Activated naive CD4-positive, alpha-beta T cell treated with anti-CD3 and anti-CD28 coated beads for 36 hours (primary cell): Measurements from ENCODE around the gene CBX7. TPM values are rescaled to one million over a fixed set of nuclear protein-coding genes. Genes with fewer than 3 reads are reported as not detected.

Source experiments
- CTCF ChIA-PET: fragments of 350-600 bp; sonication (Branson Sonifier 250); formaldehyde crosslinking; loops from one replicate; lab custom pipeline; 2021; ENCODE audit warnings: antibody characterized with exemption; lab: Charles Lee
- DNase-seq: peaks from one replicate; pipeline ENCODE4 v3.0.0-alpha.2; 2020
- H3K27ac Mint-ChIP-seq: one replicate; pipeline ENCODE4 v1.8.0; 2021; ENCODE audit warnings: mild to moderate bottlenecking, mixed read lengths
- H3K27me3 Mint-ChIP-seq: one replicate; pipeline ENCODE4 v1.8.0; 2021; ENCODE audit warnings: low read depth, mixed read lengths
- H3K36me3 Mint-ChIP-seq: one replicate; pipeline ENCODE4 v1.8.0; 2021; ENCODE audit warnings: low read depth, mixed read lengths
- H3K4me1 Mint-ChIP-seq: one replicate; pipeline ENCODE4 v1.8.0; 2021; ENCODE audit warnings: low read depth, mixed read lengths
- H3K4me3 Mint-ChIP-seq: one replicate; pipeline ENCODE4 v1.8.0; 2021; ENCODE audit warnings: mild to moderate bottlenecking, moderate library complexity, mixed read lengths
- H3K9me3 Mint-ChIP-seq: one replicate; pipeline ENCODE4 v1.8.0; 2021; ENCODE audit warnings: mixed read lengths
- intact Hi-C: fragments of 100-400 bp; cut with micrococcal nuclease; formaldehyde crosslinking; loops from one replicate; pipeline ENCODE4 v1.15.1; 2023
- total RNA-seq, 2 experiments: library from RNA; stranded (reverse); gene quantifications; one replicate each; pipeline ENCODE4 v1.2.3, GENCODE V29; 2021

CBX7 gene
- total RNA-seq, 2 experiments from 2014 or later: 20.8 to 24.1 TPM

DNA sequence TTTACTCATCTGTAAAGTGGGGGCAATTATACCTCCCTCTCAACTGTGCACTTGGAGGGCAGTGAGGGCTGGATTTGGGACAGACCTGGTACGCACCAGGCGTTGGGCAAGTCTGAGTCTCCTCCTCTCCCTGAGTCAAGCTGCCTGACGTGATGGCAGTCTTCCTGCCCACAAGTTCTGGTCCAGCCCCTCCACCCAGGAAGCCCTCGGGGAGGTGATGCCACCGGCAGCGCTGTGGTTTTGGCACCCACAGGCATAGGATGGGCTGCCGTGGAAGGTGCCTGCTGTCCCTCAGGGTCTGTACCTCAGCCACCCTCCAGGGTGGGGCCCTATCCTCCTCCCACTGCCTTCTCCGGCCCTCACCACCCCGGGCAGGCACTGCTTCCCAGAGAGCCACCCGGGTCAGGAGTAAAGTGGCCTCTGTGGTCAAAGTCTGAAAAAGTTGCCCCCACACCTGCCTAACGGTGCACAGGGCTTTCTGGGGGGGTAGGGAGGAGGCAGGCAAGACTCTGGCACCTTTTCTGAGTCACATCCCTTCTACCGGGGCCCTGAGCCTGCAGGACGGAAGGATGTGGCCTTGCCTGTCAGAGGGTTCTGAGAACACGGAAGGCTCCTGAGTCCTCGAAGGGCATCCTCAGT, 61.9 kb downstream of the CBX7 start:
- Mint-ChIP-seq H3K4me3 (peak overlapping the region; percentile 54), H3K27ac (peak overlapping the region; percentile 91), H3K9me3 (no peaks in the 10 kb centered on the region), H3K4me1 (peaks cover 72% of the 10 kb centered on the region), H3K36me3 (no peaks in the 10 kb centered on the region), H3K27me3 (no peaks in the 10 kb centered on the region)
- CTCF ChIA-PET: no interaction called here
- intact Hi-C loops: loop anchor here (1.0 to 5.0 kb wide), 9 partner anchors 9 to 908 kb away; partner anchors contain the start of genes APOBEC3C, APOBEC3G, PLA2G6 and SUN2
- DNase-seq: peak; percentile 94

DNA sequence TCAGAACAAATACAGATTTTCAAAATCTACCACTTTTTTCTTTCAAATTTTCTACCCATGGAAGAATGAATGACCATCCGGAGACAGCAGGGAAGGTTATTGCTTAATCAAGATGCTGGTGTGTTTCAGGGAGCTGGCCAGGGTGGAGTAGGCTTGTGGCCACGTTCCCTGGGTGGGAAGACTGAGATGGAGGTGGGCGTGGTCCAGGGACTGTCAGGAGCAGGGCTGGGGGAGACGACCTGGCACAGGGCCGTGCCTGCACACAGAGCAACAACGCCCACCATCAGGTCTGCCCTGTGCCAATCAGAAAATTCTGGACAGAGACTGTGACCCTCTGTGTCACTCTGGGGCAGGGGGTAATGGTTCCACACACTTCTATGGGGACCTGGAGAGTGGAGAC, 62.6 kb downstream of the CBX7 start:
- Mint-ChIP-seq H3K9me3 (no peaks in the 10 kb centered on the region), H3K4me1 (peaks cover 67% of the 10 kb centered on the region), H3K27me3 (no peaks in the 10 kb centered on the region), H3K27ac (peak overlapping the region; percentile 91), H3K36me3 (no peaks in the 10 kb centered on the region), H3K4me3 (peak overlapping the region; percentile 54)
- no peak for DNase-seq
- intact Hi-C loops: loop anchor here (1.0 to 5.0 kb wide), 9 partner anchors 9 to 908 kb away; partner anchors contain the start of genes APOBEC3C, APOBEC3G, PLA2G6 and SUN2
- CTCF ChIA-PET: interaction anchor here (0.5 to 0.9 kb wide), 2 partner anchors 76 to 82 kb away, joined by 3 to 4 read pairs; no protein-coding TSS in a partner anchor

DNA sequence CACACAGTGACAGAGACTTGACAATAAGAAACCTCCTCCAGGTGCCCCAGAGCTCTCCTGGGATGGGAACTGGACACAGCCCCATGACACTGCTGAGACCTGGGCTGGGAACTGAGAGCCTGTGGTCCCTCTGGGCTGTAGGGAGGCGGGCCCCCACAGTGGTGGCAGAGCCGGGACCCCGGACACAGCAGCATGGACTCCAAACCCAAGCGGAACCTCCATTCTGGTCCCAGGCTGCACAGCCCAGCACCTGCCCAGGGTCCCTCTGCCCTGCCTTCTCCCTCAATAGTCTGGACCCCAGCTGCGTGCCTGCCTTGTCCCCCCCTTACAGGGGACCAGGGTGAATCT, 63.8 kb downstream of the CBX7 start:
- H3K36me3 Mint-ChIP-seq: no peaks in the 10 kb centered on the region
- no peak for DNase-seq
- peaks cover 56% of the 10 kb centered on the region for H3K4me1 Mint-ChIP-seq
- intact Hi-C loops: no loop called here
- H3K27ac Mint-ChIP-seq: no peak overlapping the region
- H3K4me3 Mint-ChIP-seq: no peak overlapping the region
- H3K27me3 Mint-ChIP-seq: no peaks in the 10 kb centered on the region
- no peaks in the 10 kb centered on the region for H3K9me3 Mint-ChIP-seq
- CTCF ChIA-PET: interaction anchor here (1.1 kb wide), 1 partner anchor 18 kb away, joined by 3 read pairs; no protein-coding TSS in a partner anchor

DNA sequence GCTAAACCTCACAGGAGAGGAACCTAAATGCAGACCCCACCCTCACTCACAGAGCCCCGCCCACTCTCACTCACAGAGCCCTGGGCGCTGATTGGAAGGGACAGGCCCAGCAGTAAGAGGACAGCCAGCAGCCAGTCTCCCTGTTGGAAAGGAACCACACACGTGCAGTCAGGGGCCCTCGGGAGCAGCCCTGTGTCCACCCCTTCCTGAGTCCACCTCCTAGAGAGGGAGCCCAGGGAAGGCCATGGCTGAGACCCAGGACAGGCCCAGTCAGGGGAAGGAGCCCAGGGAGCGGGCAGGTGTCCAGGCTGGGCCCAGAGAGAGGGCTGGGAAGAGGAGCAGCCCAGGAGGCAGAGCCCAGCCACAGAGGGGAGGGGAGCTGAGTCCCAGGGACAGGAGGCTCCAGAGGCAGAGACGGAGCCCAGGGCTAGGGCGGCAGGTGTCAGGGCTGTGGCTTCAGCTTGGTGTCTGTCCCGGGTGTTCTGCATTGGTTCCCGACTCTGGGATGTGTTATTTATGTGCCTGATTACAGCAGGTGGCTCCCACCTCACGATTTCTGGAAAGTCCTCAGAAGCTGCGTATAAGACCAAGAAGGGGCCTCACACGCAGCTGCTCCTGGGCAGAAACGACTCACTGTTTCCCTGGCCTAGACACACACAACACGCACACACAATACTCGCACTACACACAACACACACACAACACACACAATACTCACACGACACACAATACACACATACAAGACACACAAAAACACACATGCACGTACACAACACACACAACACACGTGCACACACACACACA, 64.4 kb downstream of the CBX7 start:
- CTCF ChIA-PET: interaction anchor here (1.1 kb wide), 1 partner anchor 18 kb away, joined by 3 read pairs; no protein-coding TSS in a partner anchor
- Mint-ChIP-seq H3K27me3 (no peaks in the 10 kb centered on the region), H3K36me3 (no peaks in the 10 kb centered on the region), H3K27ac (no peak overlapping the region), H3K9me3 (no peaks in the 10 kb centered on the region), H3K4me3 (no peak overlapping the region), H3K4me1 (peaks cover 52% of the 10 kb centered on the region)
- intact Hi-C loops: no loop called here
- DNase-seq: no peak

DNA sequence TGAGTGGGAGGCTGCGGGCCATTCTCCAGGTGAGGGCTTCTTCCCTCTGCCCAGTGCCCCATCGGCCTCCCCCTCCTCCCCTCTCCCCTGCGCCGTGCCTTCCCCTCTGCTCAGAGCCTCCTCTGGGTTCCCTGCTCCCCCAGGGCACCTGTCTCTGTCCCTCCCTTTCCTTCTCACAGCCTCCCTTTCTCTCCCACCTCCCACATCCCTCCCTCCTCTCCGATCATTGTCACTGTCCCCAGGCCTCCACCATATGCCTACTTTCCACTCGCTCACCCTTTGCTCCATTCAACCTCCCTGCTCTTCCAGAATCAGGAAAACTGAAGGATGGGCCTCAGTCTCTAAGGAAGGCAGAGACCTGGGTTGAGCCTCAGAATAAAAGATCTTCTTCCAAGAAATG, 65.4 kb downstream of the CBX7 start:
- no peak overlapping the region for H3K27ac Mint-ChIP-seq
- no peak overlapping the region for H3K4me3 Mint-ChIP-seq
- H3K4me1 Mint-ChIP-seq: peaks cover 43% of the 10 kb centered on the region
- peaks cover under 1% of the 10 kb centered on the region for H3K36me3 Mint-ChIP-seq
- no peaks in the 10 kb centered on the region for H3K27me3 Mint-ChIP-seq
- no peak for DNase-seq
- intact Hi-C loops: no loop called here
- CTCF ChIA-PET: no interaction called here
- no peaks in the 10 kb centered on the region for H3K9me3 Mint-ChIP-seq

DNA sequence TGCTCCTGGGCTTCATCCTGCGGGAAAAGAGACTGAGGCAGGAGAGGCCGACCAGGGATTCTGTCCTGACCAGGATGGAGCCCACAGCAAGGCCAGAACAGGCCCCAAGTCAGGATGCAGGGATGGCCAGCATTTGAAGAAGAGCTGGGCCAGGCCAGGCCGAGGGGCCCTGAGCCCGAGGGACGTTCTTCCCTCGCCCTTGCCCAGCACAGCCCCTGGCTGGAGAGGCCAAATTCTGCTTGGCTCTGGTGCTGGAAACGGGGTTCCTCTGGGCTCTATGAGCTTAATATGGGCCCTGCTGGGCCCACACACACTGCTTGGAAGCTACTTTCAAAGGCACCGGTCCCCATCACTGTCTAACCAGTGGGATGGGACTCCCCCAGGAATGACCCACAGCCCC, 67.8 kb downstream of the CBX7 start:
- H3K4me3 Mint-ChIP-seq: no peak overlapping the region
- DNase-seq: no peak
- intact Hi-C loops: no loop called here
- CTCF ChIA-PET: no interaction called here
- no peaks in the 10 kb centered on the region for H3K9me3 Mint-ChIP-seq
- peaks cover 30% of the 10 kb centered on the region for H3K4me1 Mint-ChIP-seq
- peaks cover 2% of the 10 kb centered on the region for H3K36me3 Mint-ChIP-seq
- no peak overlapping the region for H3K27ac Mint-ChIP-seq
- no peaks in the 10 kb centered on the region for H3K27me3 Mint-ChIP-seq

DNA sequence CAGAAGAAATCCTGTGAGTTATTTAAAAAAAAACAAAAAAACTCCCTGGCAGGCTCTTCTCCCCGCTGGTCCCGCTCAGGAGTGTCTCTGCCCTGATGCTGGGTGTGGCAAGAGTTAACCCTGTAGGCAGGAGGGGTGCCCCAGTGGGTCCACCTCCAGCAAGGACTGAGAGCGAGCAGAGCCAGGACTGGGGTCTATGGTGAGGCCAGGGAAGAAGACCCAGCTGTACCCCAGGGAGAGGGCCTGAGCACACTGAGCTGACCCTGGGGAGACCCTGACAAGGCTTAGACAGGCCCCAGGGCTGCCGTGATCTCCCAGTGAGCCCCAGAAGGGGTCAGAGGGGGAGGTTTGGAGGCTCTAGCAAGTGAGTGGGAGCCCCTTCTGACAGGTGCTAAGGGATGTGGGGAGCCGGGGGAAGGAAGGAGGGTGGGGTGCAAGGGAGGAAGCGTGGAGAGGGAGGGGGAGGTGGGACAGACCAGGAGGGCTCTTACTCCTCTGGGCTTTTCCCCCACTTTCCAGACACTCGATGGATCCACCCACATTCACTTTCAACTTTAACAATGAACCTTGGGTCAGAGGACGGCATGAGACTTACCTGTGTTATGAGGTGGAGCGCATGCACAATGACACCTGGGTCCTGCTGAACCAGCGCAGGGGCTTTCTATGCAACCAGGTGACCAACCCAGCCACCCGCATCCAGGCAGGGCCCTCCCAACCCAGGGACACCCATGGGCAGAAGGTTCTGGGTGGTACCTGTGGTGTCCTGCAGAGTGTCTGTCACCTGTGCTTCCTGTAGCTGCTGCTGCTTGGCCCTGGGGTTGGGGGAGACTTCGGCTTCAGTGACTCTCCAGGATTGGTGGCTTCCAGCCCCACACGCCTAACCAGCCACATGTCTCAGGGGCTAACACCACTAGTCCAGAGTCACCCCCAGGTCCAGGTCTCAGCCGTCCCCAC, 69.0 kb downstream of the CBX7 start:
- Mint-ChIP-seq H3K27ac (no peak overlapping the region), H3K4me1 (peaks cover 24% of the 10 kb centered on the region), H3K27me3 (no peaks in the 10 kb centered on the region), H3K36me3 (peaks cover 2% of the 10 kb centered on the region), H3K9me3 (no peaks in the 10 kb centered on the region), H3K4me3 (no peak overlapping the region)
- intact Hi-C loops: no loop called here
- CTCF ChIA-PET: no interaction called here
- DNase-seq: no peak

DNA sequence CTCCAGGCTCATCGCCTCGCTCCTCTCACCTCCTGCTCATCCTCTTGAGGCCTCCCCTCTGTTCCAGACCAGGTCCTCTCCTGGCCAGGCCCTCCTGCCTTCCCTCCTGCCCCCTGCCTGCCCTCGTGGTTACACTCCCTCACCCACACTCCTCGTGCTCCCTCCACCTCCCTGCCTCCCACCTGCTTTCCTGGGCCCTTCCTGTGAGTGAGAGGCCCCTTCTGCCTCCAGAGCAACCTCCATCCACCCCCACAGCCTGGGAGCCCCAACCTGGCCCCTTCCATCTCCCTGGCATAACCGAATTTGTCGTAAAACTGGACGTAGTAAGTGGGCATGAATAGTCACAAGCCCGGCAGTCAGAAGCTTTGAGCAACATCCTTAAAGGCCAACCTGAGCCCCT, 70.9 kb downstream of the CBX7 start:
- H3K36me3 Mint-ChIP-seq: peaks cover 2% of the 10 kb centered on the region
- CTCF ChIA-PET: no interaction called here
- DNase-seq: no peak
- no peak overlapping the region for H3K4me3 Mint-ChIP-seq
- no peaks in the 10 kb centered on the region for H3K9me3 Mint-ChIP-seq
- intact Hi-C loops: no loop called here
- H3K27ac Mint-ChIP-seq: no peak overlapping the region
- H3K27me3 Mint-ChIP-seq: no peaks in the 10 kb centered on the region
- peaks cover 27% of the 10 kb centered on the region for H3K4me1 Mint-ChIP-seq

DNA sequence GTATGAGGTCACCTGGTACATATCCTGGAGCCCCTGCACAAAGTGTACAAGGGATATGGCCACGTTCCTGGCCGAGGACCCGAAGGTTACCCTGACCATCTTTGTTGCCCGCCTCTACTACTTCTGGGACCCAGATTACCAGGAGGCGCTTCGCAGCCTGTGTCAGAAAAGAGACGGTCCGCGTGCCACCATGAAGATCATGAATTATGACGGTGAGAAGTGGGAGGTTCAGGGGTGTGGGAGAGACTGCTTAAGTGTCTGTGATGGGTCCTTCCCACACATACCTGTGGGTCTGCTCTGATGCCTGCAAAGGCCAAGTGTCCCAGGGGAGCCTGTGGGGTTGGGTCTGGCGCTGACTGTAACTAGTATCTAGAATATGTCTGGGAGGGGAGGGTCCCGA, 71.5 kb downstream of the CBX7 start:
- CTCF ChIA-PET: no interaction called here
- peaks cover 29% of the 10 kb centered on the region for H3K4me1 Mint-ChIP-seq
- peaks cover 2% of the 10 kb centered on the region for H3K36me3 Mint-ChIP-seq
- H3K27me3 Mint-ChIP-seq: no peaks in the 10 kb centered on the region
- intact Hi-C loops: no loop called here
- H3K4me3 Mint-ChIP-seq: no peak overlapping the region
- no peak for DNase-seq
- no peak overlapping the region for H3K27ac Mint-ChIP-seq
- no peaks in the 10 kb centered on the region for H3K9me3 Mint-ChIP-seq

Other genes starting within 250 kb of the CBX7 start
- not detected for gene APOBEC3A, start 195.1 kb downstream of the CBX7 start, total RNA-seq
- 1 to 10 TPM; 5.5 to 6.0 TPM for gene APOBEC3B, start 170.3 kb downstream of the CBX7 start, total RNA-seq
- 10 to 100 TPM; 71.5 to 74.1 TPM for gene APOBEC3C, start 138.4 kb downstream of the CBX7 start, total RNA-seq
- gene APOBEC3D, start 131.6 kb downstream of the CBX7 start, total RNA-seq: 10 to 100 TPM; 18.8 to 19.5 TPM
- gene APOBEC3F, start 111.8 kb downstream of the CBX7 start, total RNA-seq: 10 to 100 TPM; 12.3 to 12.4 TPM
- 10 to 100 TPM; 23.1 to 24.1 TPM for gene APOBEC3G, start 75.4 kb downstream of the CBX7 start, total RNA-seq
- gene APOBEC3H, start 55.4 kb downstream of the CBX7 start, total RNA-seq: 10 to 100 TPM; 11.9 to 13.2 TPM
- gene PDGFB, start 92.3 kb upstream of the CBX7 start, total RNA-seq: 1 to 10 TPM; 3.8 to 3.9 TPM
- gene RPL3, start 166.9 kb upstream of the CBX7 start, total RNA-seq: 1,000 to 10,000 TPM; 3,434 to 3,511 TPM
- under 1 TPM; 0.27 to 0.29 TPM for gene SYNGR1, start 197.3 kb upstream of the CBX7 start, total RNA-seq
- gene TAB1, start 247.1 kb upstream of the CBX7 start, total RNA-seq: 10 to 100 TPM; 15.2 to 17.7 TPM